K562 (cell line): Measurements from ENCODE around the gene NSUN6.

Experiments used
- E2F1 ChIP-seq: sonication (generic); formaldehyde crosslinking; IDR thresholded peaks from 2 replicates; pipeline ENCODE4 v1.8.1; 2023; ENCODE audit warnings: mild to moderate bottlenecking, missing genetic modification reagents, moderate library complexity
- EGR1 ChIP-seq: fragments of 450-650 bp; conservative IDR thresholded peaks from 2 replicates; pipeline ENCODE4 v1.6.1; 2017; ENCODE audit warnings: mild to moderate bottlenecking
- PYGO2 ChIP-seq: fragments of 450-650 bp; IDR thresholded peaks from 2 replicates; pipeline ENCODE4 v1.6.1; 2016; ENCODE audit warnings: mild to moderate bottlenecking, missing genetic modification characterization, moderate library complexity, missing compliant biosample characterization
- SAP30 ChIP-seq: fragments of 200-600 bp; sonication (generic); IDR thresholded peaks from 2 replicates; pipeline ENCODE4 v1.6.1; 2012; ENCODE audit warnings: borderline replicate concordance, low read depth, mild to moderate bottlenecking, moderate library complexity, low read length, control low read depth, inconsistent platforms; ENCODE audit not compliant: insufficient read depth, poor library complexity, severe bottlenecking
- SMARCB1 ChIP-seq: IDR thresholded peaks from 2 replicates; pipeline ENCODE4 v1.6.1; 2011; ENCODE audit warnings: improper control_type of control experiment, low read depth; ENCODE audit not compliant: insufficient read length
- SMARCC2 ChIP-seq: fragments of 450-650 bp; IDR thresholded peaks from 2 replicates; pipeline ENCODE4 v1.6.1; 2017; ENCODE audit warnings: antibody characterized with exemption, moderate library complexity, mild to moderate bottlenecking, low read depth
- TEAD4 ChIP-seq, 2 experiments: sonication (generic) in 1 of 2; formaldehyde crosslinking in 1 of 2; IDR thresholded peaks; 2 replicates each; pipeline versions ENCODE4 v1.6.1 to v1.8.0; 2012 to 2022; ENCODE audit warnings: borderline replicate concordance in 1 of 2, inconsistent platforms in 1 of 2, low read length in 1 of 2, mild to moderate bottlenecking in 1 of 2, missing genetic modification reagents in 1 of 2
- YY1 ChIP-seq, 3 experiments: IDR thresholded peaks; 2 replicates each; pipeline ENCODE4 v1.6.1; 2011; ENCODE audit warnings: low read length in 2 of 3, mild to moderate bottlenecking in 2 of 3, moderate library complexity in 2 of 3, borderline replicate concordance in 1 of 3, control low read depth in 1 of 3, low read depth in 1 of 3; ENCODE audit not compliant: insufficient read depth in 3 of 3, insufficient replicate concordance in 2 of 3, control insufficient read depth in 1 of 3, insufficient read length in 1 of 3; ENCODE audit errors: extremely low read depth in 1 of 3
- ZNF146 ChIP-seq: IDR thresholded peaks from one replicate; pipeline ENCODE4 v1.6.1; 2018; ENCODE audit warnings: missing compliant biosample characterization; ENCODE audit not compliant: unreplicated experiment
- TF ChIP-seq, protein P1 (sequence below), 3 experiments: IDR thresholded peaks in 2 of 3; conservative IDR thresholded peaks in 1 of 3; 2 replicates each; pipeline ENCODE4 v1.5.1; 2011 to 2012; ENCODE audit warnings: low read length in 3 of 3, mild to moderate bottlenecking in 3 of 3, control low read depth in 2 of 3, improper control_type of control experiment in 1 of 3, inconsistent platforms in 1 of 3, low read depth in 1 of 3, mixed read lengths in 1 of 3, moderate library complexity in 1 of 3; ENCODE audit not compliant: insufficient read depth in 2 of 3

GRCh38 chr10:18551473-18551872 lies 99.9 kb downstream of the NSUN6 start:
- no peak for TF ChIP-seq TEAD4 (IDR thresholded peaks at IDR 0.05; ENCODE audit: low read length)
- no peak for TF ChIP-seq TEAD4 (CRISPR knock-in tag; IDR thresholded peaks at IDR 0.05; ENCODE audit: borderline replicate concordance)
- TF ChIP-seq PYGO2, result no peak
- TF ChIP-seq ZNF146, result no peak
- TF ChIP-seq, protein P1, sequence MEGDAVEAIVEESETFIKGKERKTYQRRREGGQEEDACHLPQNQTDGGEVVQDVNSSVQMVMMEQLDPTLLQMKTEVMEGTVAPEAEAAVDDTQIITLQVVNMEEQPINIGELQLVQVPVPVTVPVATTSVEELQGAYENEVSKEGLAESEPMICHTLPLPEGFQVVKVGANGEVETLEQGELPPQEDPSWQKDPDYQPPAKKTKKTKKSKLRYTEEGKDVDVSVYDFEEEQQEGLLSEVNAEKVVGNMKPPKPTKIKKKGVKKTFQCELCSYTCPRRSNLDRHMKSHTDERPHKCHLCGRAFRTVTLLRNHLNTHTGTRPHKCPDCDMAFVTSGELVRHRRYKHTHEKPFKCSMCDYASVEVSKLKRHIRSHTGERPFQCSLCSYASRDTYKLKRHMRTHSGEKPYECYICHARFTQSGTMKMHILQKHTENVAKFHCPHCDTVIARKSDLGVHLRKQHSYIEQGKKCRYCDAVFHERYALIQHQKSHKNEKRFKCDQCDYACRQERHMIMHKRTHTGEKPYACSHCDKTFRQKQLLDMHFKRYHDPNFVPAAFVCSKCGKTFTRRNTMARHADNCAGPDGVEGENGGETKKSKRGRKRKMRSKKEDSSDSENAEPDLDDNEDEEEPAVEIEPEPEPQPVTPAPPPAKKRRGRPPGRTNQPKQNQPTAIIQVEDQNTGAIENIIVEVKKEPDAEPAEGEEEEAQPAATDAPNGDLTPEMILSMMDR (IDR thresholded peaks at IDR 0.05 in 2 of 3, conservative IDR thresholded peaks at IDR 0.05 in 1 of 3; ENCODE audit: insufficient read depth in 2 of 3, low read depth in 1 of 3, low read length in 3 of 3), result no peak
- TF ChIP-seq SAP30, result no peak
- TF ChIP-seq SMARCC2, result no peak
- no peak for TF ChIP-seq SMARCB1
- TF ChIP-seq EGR1, result no peak
- TF ChIP-seq E2F1 (CRISPR knock-in tag), result no peak
- TF ChIP-seq YY1 (IDR thresholded peaks at IDR 0.05; ENCODE audit: borderline replicate concordance in 1 of 3, control insufficient read depth in 1 of 3, extremely low read depth in 1 of 3, insufficient read depth in 3 of 3, insufficient read length in 1 of 3, insufficient replicate concordance in 2 of 3, low read depth in 1 of 3, low read length in 2 of 3), result no peak
